ENCODE data around the gene TPGS2.

DNA sequence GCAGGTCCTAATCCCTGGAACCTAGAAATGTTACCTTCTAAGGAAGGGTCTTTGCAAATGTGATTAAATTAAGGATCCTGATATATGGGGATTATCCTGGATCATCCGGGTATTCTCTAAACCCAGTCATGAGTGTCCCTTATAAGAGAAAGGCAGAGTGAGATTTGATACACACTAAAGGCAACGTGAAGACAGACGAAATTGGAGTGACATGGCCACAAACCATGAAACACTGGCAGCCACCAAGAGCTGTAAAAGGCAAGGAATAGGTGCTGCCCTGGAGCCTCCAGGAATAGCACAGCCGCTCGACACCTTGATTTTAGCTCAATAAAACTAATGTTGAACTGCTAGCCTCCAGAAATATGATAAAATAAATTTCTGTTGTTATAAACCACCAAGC, 45.0 kb downstream of the TPGS2 start:
- TF ChIP-seq, protein P1, sequence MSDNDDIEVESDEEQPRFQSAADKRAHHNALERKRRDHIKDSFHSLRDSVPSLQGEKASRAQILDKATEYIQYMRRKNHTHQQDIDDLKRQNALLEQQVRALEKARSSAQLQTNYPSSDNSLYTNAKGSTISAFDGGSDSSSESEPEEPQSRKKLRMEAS (IDR thresholded peaks at IDR 0.05; ENCODE audit: low read depth, low read length) = no peak
- TF ChIP-seq, protein P2, sequence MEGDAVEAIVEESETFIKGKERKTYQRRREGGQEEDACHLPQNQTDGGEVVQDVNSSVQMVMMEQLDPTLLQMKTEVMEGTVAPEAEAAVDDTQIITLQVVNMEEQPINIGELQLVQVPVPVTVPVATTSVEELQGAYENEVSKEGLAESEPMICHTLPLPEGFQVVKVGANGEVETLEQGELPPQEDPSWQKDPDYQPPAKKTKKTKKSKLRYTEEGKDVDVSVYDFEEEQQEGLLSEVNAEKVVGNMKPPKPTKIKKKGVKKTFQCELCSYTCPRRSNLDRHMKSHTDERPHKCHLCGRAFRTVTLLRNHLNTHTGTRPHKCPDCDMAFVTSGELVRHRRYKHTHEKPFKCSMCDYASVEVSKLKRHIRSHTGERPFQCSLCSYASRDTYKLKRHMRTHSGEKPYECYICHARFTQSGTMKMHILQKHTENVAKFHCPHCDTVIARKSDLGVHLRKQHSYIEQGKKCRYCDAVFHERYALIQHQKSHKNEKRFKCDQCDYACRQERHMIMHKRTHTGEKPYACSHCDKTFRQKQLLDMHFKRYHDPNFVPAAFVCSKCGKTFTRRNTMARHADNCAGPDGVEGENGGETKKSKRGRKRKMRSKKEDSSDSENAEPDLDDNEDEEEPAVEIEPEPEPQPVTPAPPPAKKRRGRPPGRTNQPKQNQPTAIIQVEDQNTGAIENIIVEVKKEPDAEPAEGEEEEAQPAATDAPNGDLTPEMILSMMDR (IDR thresholded peaks at IDR 0.05; ENCODE audit: low read depth, low read length) = no peak
- no peak for TF ChIP-seq POLR2A (IDR thresholded peaks at IDR 0.05; ENCODE audit: extremely low read depth, insufficient read length)
- TF ChIP-seq MYC (IDR thresholded peaks at IDR 0.05; ENCODE audit: low read depth, low read length) = no peak
